ENCODE results near the gene KCNIP4.

Gene KCNIP4

GRCh38 chr4:21577056-21577455, 371.5 kb downstream of the KCNIP4 start:
- no peak overlapping the region for H3K4me3 ChIP-seq (replicated peaks; ENCODE audit: low read depth, low read length)
- no peak for TF ChIP-seq CTCF (IDR thresholded peaks at IDR 0.05; ENCODE audit: low read depth, low read length, missing control alignments)
- DNase-seq (ENCODE audit: extremely low read depth, low read depth), result no peak

GRCh38 chr4:21571100-21571499, 377.5 kb downstream of the KCNIP4 start:
- TF ChIP-seq CTCF (IDR thresholded peaks at IDR 0.05; ENCODE audit: low read depth, low read length, missing control alignments), result no peak
- H3K4me3 ChIP-seq (replicated peaks; ENCODE audit: low read depth, low read length), result no peak overlapping the region

GRCh38 chr4:21569638-21570037, 378.9 kb downstream of the KCNIP4 start:
- no peak overlapping the region for H3K4me3 ChIP-seq (replicated peaks; ENCODE audit: low read depth, low read length)
- DNase-seq (ENCODE audit: extremely low read depth, low read depth), result no peak
- no peak for TF ChIP-seq CTCF (IDR thresholded peaks at IDR 0.05; ENCODE audit: low read depth, low read length, missing control alignments)

More at GRCh38 chr4:21571100-21571499, 377.5 kb downstream of the KCNIP4 start:
- no peak for DNase-seq (ENCODE audit: extremely low read depth, low read depth)

- H3K4me3 ChIP-seq (replicated peaks; ENCODE audit: low read depth, low read length), result no peak overlapping the region
- DNase-seq (ENCODE audit: extremely low read depth, low read depth), result no peak
- no peak for TF ChIP-seq CTCF (IDR thresholded peaks at IDR 0.05; ENCODE audit: low read depth, low read length, missing control alignments)
These were observed 393.5 kb downstream of the KCNIP4 start for GRCh38 chr4:21555083-21555482.

GRCh38 chr4:21554500-21554899, 394.1 kb downstream of the KCNIP4 start:
- DNase-seq (ENCODE audit: extremely low read depth, low read depth), result no peak
- no peak for TF ChIP-seq CTCF (IDR thresholded peaks at IDR 0.05; ENCODE audit: low read depth, low read length, missing control alignments)
- no peak overlapping the region for H3K4me3 ChIP-seq (replicated peaks; ENCODE audit: low read depth, low read length)

GRCh38 chr4:21554066-21554465, 394.5 kb downstream of the KCNIP4 start:
- H3K4me3 ChIP-seq (replicated peaks; ENCODE audit: low read depth, low read length), result no peak overlapping the region
- no peak for DNase-seq (ENCODE audit: extremely low read depth, low read depth)
- no peak for TF ChIP-seq CTCF (IDR thresholded peaks at IDR 0.05; ENCODE audit: low read depth, low read length, missing control alignments)

- no peak for TF ChIP-seq CTCF (IDR thresholded peaks at IDR 0.05; ENCODE audit: low read depth, low read length, missing control alignments)
- DNase-seq (ENCODE audit: extremely low read depth, low read depth), result no peak
- H3K4me3 ChIP-seq (replicated peaks; ENCODE audit: low read depth, low read length), result no peak overlapping the region
These were observed 396.1 kb downstream of the KCNIP4 start for GRCh38 chr4:21552455-21552854.
